NCI-H2227 treated with DMSO at 0.1 percent for 48 hours (cell line): Measurements from ENCODE around the gene TMEM192.
"Not testable (repeated sequence)": the region's sequence is repeated elsewhere in the genome, so short reads cannot be mapped to it uniquely, and the experiment has no call there.

ENCODE experiments used
- DNase-seq: peaks from one replicate; lab custom pipeline; 2025; lab: John Stamatoyannopoulos, UW

The TMEM192 gene

DNA sequence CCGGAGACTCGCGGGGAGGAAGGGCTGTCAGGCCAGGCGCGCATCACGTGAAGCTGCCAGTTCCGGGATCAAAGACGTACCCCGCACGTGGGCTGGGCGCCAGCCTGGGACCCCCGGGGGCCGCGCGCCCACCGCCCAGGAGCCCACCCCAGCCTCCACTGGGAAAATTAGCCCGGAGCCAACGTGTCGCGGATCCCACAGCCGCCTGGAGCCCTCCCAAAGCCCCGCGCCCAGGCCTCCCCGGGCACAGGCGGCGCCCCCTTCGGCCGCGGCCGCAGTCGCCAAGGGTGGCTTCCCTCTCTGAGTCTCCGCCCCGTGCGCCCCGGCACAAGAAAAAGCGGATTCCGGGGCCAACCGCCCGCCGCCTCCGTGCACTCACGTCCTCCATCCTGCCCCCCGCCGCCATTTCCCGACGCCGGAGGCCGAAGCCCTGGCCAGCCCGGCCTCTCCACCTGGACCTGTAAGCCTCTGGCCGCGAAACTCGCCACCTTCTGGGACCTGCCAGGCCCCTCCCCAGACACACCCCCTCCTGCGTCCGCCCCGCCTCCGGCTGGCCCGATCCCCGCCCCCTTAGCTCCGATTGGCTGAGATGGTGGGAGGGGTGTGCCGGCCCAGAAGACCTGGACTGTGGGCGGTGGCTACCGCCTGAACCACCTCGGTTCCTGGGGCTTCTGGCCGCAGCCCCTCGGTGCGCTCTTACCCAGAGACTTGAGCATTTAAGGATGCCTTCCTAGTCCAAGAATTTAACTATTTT is at the start of gene TMEM192:
Gene TMEM192, minus strand, starts transcription at position 493 of the 754 bp plus-strand sequence. Its CDS starts 87 bp downstream, at position 406.
- peak; percentile 92 for DNase-seq

DNA sequence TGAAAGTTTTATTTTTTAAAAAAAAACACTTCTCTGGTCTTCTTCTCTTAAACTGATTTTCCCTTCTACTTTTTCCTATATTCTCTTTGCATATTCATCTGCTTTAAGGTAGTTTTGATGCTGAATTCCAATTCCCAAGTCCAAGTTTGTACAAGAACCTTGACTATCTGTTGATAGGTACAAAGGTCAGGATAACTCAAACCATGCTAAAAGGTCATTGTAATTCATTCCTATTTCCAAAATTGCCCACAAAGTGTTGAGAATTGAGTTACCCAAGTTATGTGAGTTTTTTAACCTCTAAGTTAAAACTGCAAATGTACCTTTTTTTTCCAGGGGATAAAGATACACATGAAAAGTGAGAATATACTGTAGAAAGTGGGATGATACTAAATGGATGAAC is 46.1 kb upstream of the TMEM192 start:
- no peak for DNase-seq

DNA sequence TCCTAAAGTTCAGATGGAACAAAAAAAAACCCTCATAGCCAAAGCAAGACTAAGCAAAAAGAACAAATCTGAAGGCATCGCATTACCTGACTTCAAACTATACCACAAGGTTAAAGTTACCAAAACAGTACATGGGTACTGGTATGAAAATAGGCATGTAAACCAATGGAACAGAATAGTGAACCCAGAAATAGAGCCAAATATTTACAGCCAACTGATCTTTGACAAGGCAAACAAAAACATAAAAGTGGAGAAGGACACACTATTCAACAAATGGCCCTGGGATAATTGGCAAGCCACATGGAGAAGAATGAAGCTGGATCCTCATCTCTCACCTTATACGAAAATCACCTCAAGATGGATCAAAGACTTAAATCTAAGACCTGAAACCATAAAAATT is 44.2 kb upstream of the TMEM192 start:
- no peak for DNase-seq

GRCh38 chr4:165154482-165154881 is 41.8 kb upstream of the TMEM192 start:
- DNase-seq: no peak

- no peak for DNase-seq
Observed at GRCh38 chr4:165152527-165152926, 39.9 kb upstream of the TMEM192 start.

- DNase-seq: no peak
Observed at GRCh38 chr4:165151734-165152133, 39.1 kb upstream of the TMEM192 start.

DNA sequence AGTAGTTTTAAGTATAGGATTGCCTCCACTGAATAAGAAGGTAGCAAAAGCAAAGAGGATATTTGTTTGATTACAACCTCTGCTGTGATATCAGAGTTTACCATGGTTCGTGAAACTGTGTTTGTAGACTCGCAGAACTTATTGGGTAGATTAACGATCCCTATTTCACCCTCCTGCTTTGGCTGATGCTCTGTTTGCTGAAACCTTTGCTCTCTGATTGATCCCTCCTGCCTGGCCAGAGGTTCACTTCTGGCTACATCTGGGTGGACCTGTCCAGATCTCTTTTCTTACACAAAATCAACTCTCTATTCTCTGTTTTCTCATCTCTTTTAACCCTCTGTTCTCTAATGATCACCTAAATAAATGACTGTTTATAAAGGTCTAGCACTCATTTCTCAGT is 37.9 kb upstream of the TMEM192 start:
- DNase-seq: no peak

- no peak for DNase-seq
Observed at GRCh38 chr4:165138843-165139242, 26.2 kb upstream of the TMEM192 start.

DNA sequence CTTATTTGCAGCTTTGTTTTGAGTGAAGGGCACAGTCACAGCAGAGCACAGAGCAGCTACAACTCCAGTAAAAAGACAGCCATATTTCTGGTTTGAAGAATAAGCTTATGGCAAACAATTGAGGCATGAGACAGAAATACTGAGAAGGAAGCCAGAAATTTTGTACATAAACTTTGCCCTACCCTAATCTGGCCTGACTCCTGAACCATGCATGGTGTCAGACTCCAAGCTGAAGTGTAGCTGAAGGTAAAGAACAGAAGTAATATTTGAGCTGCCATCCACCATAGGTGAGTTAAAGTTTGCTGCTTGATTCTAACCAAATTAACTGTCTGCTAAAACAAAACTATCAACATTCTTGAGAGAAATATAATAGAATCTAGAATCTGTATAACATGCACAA is 24.5 kb upstream of the TMEM192 start:
- DNase-seq: no peak

- DNase-seq: no peak
Observed at GRCh38 chr4:165136529-165136928, 23.9 kb upstream of the TMEM192 start.

GRCh38 chr4:165133150-165133549 is 20.5 kb upstream of the TMEM192 start:
- no peak for DNase-seq

- peak; percentile 48 for DNase-seq
Observed at GRCh38 chr4:165131247-165131832, 18.7 kb upstream of the TMEM192 start.

GRCh38 chr4:165129924-165130323 is 17.3 kb upstream of the TMEM192 start:
- no peak for DNase-seq

- not testable (repeated sequence) for DNase-seq
Observed at GRCh38 chr4:165125869-165126499, 13.3 kb upstream of the TMEM192 start.

DNA sequence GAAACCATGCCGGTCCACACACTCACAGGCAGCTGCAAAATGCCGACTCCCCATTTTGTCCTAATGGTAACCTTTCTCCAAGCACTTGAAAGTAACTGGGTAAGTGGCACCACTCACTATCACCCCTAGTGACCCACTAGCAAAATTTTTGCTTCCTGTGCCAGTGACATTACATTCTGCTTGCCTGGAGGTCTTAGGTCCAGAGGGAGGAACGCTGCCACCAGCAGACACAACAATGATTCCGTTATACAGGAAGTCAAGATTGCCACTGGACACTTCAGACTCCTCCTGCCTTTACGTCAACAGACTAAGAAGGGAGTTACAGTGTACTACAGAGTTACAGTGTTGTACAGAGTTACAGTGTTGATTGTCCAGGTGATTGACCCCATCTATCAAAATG is 11.8 kb upstream of the TMEM192 start:
- DNase-seq: no peak

DNA sequence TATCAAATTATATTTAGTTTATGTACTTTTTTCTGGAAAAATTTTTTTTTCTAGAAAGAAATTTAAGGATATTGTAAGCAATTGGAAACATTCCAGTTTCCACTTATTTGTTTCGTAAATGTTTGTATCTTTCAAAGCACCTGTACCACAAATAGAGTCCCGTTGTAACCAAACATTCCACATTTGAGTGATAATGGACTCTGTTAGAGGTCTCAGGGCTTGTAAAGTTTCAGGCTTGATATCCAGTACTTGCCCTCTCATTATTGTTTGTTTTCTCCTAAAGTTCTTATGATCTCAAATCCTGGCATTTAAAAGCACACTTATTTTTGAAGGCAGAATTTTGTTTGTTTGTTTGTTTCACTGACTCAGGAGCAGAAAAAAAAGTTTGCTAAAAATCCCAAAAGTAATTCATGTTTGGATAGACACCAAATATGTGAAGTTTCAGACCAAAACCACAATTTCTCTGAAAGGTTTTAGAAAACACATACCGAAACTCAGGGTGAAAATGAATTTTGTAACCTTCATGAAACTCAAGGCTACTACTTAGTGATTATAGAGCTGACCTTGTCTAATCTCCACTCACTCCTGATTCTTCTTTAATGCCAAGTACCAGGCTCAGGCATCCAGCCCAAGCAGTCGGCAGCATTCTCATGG is 5.7 kb upstream of the TMEM192 start:
- no peak for DNase-seq

- DNase-seq: no peak
Observed at GRCh38 chr4:165115301-165115700, 2.6 kb upstream of the TMEM192 start.

DNA sequence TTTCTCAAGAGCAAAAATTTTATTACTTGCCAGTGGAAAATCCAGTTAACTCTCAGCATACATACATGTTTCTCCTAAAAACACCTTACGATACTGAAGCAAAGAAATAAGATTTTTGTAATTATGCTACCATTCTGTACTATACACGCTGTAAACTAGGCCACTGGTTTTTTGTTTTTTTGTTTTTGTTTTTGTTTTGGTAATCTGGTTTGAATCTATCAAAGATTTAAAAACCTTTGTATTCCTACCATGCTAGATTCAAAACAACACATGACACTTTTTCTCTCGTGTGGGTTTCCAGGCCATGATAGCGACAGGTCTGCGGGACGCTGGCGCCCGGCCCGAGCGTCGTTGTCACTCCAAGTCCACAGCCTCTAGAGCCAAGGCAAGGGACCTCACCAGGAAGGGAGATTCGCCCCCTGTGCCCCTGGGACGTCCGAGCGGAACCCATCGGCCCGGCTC is 723 bp downstream of the TMEM192 start:
- no peak for DNase-seq

GRCh38 chr4:165106518-165106917 is 6.1 kb downstream of the TMEM192 start:
- DNase-seq: no peak

DNA sequence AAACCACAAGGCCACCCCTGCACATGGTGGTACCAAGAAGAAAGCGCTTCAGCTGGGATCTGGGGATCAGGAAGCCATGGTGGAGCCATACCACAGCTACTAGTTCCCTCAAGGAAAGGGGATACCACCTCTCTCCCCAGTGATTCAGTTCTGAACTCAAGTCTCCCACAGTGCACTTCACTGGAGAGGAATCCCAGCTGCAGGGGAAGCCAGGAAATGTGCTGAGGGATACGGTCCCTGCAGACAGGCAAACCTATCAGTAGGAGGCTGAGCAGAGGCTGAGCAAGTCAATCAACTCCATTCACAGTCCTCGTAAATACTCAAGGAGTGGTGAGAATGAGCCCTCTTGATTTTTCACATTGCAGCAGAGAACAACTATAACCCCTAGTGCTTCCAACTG is 11.0 kb downstream of the TMEM192 start:
- no peak for DNase-seq

- peak; percentile 1 for DNase-seq
Observed at GRCh38 chr4:165096776-165097175, 15.9 kb downstream of the TMEM192 start.

DNA sequence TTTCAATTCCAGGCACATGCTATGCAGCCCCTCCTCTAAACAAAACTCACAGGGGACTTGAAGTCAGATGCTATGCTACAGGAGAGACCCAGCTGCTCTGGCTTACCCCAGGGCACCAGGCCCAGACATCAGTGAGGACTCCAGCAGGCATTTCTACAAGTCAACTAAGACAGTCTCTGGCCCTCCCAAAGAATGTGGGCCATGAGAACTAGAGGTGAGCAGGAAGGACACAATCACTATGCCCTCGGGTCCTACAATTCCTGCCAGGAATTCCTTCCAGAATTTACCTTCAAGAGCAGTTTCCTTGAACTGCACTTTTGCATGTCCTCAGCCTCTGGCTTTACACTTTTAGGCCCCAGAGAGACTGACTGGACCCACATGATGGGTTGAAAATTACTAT is 17.4 kb downstream of the TMEM192 start:
- no peak for DNase-seq

GRCh38 chr4:165094873-165095272 is 17.8 kb downstream of the TMEM192 start:
- no peak for DNase-seq
